ENCODE results near the gene KRT78.

Gene KRT78

GRCh38 chr12:52838609-52839435, 10.0 kb downstream of the KRT78 start:
- DNase-seq (ENCODE audit: low spot score) = no peak

DNA sequence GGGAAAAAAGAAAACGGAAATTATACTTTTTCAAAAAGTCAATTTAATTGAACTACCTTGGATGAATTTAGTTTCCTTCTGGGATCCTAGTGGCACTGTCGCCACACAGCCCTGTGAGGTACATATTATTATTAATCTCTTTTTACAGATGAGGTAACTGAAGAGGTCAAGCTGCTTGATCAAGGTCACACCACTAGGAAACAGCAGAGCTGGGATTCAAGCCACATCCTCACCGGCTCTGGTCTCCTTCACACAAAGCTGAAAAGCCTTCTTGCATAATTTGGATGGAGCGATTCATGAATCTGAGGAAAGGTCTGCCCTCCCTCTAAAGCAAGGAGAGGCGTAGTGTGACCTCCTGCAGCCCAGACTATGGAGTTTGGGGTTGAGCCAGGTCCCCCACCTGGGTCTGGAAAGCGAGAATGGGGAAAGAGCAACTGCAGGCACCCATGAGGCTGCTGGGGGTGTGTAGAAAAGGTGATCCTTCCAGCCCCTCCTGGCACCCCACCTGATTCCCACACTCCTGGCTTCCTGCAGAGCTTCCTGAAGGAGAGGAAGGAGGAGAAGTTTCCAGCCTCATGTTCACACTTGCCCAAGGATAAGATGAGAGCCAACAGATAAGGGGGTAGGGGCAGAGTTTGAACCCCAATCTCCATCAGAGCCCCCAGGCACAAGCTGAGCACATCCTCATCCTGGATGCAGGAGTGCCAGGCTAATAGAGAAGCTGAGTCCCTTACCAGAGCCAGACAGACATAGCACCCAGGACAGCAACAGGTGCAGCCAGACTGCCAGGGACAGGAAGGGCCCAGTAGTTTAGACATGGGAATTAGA, 10.8 kb downstream of the KRT78 start:
- no peak for DNase-seq (ENCODE audit: low spot score)

GRCh38 chr12:52837413-52837741, 11.4 kb downstream of the KRT78 start:
- no peak for DNase-seq (ENCODE audit: low spot score)

DNA sequence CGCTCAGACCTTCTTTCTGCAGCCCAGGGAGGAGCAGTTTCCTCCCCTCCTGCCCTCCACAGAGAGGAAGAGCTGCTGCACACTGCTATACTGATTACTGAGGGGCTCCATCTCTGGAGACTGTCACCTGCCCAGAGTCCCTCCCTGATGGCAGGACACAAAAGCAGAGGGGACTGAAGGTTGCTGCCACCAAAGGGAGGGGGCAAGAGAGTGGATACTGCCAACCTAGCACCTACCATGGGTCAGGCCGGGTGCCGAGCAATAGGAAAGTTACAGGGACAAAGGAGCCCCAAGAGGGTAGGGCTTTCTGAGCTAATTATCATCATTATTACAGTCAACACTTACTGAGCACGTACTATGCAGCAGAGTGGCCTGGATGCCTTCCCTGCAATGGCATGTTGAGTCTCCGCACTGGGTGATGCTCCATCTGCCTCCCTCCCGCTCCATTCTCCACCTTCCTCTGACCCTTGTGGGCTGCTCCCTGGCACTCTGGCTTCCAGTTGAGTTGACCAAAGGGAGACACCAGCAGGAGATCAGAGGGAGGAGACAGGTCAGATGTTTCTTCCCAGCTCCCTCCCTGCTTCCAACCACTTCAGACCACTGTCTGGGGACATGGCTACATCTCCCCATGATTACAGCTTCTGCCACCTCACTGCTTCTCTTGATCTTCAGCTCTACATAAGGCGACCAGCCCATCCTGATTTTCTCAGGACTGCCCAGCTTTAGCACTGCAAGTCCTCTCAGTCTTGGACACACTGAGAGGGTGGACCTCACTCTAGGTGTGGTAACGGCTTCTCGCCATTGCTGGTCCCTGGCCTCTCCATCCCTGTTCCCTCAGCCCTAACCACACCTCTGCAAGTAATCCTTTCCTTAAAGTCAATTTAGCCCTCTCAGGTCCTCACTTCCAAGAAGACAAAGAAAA, 12.0 kb downstream of the KRT78 start:
- DNase-seq (ENCODE audit: low spot score) = no peak

GRCh38 chr12:52836042-52836466, 12.7 kb downstream of the KRT78 start:
- DNase-seq (ENCODE audit: low spot score) = no peak

DNA sequence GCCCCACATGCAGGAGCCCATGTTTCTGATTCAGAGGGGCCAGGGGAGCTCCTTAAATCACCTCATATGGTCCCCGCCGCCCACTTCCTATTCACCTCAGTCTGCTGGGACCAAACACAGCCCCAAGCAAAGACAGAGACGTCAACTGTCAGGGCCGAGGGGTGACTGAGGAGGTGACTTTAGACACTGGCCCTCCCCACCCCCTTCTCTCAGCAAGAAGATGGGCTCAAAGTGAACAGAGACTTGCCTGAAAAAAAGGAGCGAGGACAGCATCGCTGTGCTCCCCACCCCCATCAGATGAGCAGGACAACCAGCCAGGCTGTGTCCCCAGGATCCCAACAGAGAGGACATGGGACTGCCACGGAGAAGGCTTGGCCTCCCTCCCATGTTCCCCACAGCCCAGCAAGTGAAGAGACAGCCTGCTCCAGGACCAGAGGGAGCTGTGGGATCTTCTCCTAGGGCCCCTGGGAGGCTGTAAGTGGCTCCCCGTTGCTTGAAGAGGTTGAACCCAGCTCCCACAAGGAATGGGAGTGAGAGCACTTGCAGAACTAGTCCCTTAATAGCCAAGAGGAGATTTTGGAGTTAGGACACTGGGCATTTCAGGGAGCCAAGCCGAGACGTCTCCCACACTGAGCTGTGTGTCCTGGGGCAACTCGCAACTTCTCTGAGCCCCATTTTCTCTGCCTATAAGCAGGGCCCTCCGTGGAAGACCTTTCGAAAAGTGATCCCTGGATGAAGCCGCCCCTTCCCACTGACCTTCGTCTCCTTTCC, 13.3 kb downstream of the KRT78 start:
- no peak for DNase-seq (ENCODE audit: low spot score)

DNA sequence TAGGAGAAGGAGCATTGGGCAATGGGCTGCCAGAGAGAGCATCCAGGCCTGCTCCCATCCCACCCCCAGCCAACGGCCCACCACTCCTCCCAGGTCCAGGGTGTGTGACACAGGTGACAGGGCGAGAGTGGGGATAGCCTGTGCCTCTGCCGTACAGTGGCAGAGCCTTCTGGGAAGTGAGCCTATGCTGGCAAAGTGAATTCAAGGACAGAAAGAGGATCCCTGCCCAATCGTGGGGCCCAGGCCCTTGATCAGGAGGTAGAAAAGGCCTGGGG, 14.1 kb downstream of the KRT78 start:
- DNase-seq (ENCODE audit: low spot score) = no peak

- no peak for DNase-seq (ENCODE audit: low spot score)
Measured at GRCh38 chr12:52833922-52834726, 14.7 kb downstream of the KRT78 start, which contains the start of gene KRT79. TSS of gene KRT79 (minus strand) at chr12:52834311. CDS start at chr12:52834260, 51 bp downstream.

- DNase-seq (ENCODE audit: low spot score) = no peak
Measured at GRCh38 chr12:52832985-52833905, 15.5 kb downstream of the KRT78 start.

DNA sequence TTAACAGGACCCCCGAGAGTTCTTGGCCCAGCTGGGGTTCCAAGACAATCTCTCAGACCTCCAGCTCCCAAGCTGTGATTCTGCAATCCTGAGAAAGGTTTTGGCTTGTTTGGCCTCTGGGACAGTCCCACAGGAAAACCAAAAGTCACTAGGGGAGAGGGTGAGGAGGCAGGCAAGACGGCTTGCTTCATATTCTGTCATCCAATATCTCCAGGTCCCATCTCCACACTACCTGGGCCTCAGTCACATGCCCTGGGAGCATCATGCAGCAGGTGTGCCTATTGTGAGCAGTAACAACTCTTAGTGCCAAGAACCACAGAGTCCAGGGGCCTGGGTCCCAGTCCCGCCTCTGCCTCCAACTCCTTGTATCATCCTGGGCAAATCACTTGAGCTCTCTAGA, 16.3 kb downstream of the KRT78 start:
- DNase-seq (ENCODE audit: low spot score) = no peak

DNA sequence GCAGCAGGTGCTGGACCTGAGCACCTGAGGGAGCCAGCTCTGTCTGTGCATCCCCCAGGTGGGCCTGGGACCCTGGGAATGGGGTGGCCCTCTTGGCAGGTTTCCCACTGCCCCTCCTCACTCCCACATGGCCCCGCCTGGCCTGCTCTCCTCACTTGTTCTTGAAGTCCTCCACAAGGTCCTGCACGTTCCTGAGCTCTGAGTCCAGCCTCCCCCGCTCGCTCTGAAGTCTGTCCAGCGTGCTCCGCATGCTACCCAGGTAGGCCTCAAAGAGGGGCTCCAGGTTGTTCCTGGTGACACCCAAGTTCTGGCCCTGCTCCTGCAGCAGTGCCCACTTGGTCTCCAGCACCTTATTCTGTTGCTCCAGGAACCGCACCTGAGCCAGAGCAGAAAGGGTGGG, 17.5 kb downstream of the KRT78 start:
- DNase-seq (ENCODE audit: low spot score) = no peak

DNA sequence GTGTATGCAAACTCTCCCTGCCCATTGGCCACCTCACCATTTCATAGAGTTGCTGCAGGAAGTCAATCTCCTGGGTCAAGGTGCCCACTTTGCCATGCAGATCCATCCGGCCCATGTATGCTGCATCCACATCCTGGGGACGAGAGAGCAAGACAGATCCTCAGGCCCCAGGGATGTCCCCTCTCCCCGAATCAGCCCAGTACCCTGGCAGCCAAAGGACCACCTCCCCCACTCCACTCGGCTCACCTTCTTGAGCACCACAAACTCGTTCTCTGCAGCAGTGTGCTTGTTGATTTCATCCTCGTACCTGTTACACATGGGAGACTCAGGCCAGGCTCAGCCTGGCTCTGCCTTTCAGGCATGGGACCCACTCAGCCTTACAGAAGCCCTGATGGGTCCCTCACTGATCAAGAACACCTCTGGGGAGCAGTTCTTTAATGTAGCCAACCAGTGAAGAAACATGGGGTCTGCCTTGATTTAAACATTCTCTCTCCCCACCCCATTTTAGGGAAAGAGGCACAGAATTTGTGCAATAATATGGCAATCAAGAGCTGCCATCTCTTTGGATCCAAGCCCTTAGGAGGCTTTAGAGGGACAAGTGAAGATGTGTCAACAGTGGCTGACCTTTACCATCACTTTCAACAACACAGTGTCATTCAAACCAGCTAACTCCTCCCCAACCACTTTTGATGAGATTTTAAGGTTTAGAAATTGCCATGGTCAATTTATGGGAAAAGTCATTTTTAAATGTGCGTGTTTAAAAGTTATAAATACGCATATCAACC, 18.6 kb downstream of the KRT78 start:
- DNase-seq (ENCODE audit: low spot score) = no peak

DNA sequence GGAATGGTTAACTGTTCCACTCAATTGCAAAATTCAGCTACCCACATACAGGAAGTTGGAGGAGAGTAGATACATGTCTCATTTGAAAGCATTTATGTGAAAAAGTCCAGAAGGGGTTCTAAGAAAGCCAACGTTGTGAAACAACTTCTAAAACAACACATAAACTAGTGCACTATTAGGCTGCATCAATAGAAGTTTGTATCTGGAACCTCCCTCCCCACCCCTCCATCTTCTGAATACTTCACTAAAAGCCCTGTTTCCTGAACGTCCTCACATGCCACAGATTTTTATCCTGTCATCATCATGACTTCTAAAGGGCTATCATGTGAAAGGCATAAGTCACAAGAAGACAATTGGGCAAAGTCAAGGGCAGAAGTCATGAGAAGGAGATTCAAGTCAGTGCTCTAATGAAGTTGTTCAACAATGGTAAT, 20.2 kb downstream of the KRT78 start:
- no peak for DNase-seq (ENCODE audit: low spot score)

- DNase-seq (ENCODE audit: low spot score) = no peak
Measured at GRCh38 chr12:52828156-52828555, 20.6 kb downstream of the KRT78 start.

DNA sequence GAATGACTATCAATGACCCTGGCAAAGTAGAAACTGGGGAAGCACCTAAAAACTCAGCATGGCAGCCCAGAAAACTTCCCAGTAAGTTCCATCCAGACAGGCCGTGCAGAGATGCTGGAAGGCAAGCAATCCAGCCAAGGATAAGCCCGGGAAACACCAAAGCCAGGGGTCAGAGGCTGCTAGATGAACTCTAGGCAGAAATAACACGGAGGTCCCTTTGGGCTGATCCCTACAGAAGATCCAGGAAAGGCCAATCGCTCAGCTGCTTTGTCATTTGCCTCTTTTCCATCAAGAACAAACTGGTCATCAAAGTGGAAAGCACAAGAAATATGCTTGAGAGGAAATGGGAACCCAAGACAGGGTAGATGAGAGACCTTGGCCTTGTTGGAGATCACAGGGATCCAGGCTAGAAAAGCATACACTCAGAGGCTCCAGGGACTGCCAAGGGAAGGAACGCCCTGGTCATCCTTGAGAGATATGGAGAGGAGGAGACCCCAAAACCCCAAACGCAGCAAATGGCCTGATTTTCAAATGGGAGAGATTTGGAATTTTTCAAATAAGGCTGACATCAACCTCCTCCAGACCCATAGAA, 21.2 kb downstream of the KRT78 start:
- DNase-seq (ENCODE audit: low spot score) = no peak

GRCh38 chr12:52826611-52827498, 21.9 kb downstream of the KRT78 start:
- DNase-seq (ENCODE audit: low spot score) = no peak

DNA sequence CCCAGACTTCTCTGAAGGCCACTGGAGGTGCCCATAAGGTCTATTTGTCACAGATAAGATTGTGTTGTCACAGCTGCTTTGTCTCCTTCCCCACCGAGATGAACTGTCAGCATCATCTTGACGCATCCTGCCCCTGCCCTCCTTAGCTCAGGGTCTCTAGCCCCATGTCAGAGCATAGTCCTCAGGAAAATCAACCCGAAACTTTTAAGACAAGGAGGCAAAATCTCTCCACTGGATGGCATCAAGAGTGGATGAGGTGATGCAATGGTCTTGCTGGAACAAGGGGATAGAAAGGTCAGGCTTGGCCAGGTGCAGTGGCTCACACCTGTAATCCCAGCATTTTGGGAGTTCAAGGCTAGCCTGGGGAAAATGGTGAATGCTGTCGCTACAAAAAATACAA, 22.8 kb downstream of the KRT78 start:
- no peak for DNase-seq (ENCODE audit: low spot score)
